Measurements from ENCODE around the gene COLEC11.
"Not testable (repeated sequence)": the region's sequence is repeated elsewhere in the genome, so short reads cannot be mapped to it uniquely, and the experiment has no call there.

- TF ChIP-seq CTCF (IDR thresholded peaks at IDR 0.05; ENCODE audit: poor library complexity); EZH2 (IDR thresholded peaks at IDR 0.05; ENCODE audit: borderline replicate concordance): not testable (repeated sequence)
These were observed 19.8 kb downstream of the COLEC11 start for GRCh38 chr2:3614743-3615142.

Measured in hepatocyte (in vitro differentiated cells).